GM21528 (cell line): ENCODE data around the gene SUN5.

Source experiments
- ATAC-seq: cut with Tn5 transposase; IDR thresholded peaks from one replicate; pipeline ENCODE4 v1.9.1; 2021; ENCODE audit warnings: mild to moderate bottlenecking, moderate library complexity; ENCODE audit not compliant: unreplicated experiment, low FRiP score

Gene SUN5

GRCh38 chr20:33027769-33028751, 23.8 kb upstream of the SUN5 start:
- no peak for ATAC-seq

GRCh38 chr20:33026779-33027759, 22.8 kb upstream of the SUN5 start:
- no peak for ATAC-seq

GRCh38 chr20:33026072-33026778, 22.0 kb upstream of the SUN5 start:
- ATAC-seq = no peak

GRCh38 chr20:33025318-33025876, 21.2 kb upstream of the SUN5 start:
- ATAC-seq = no peak

GRCh38 chr20:33024609-33025317, 20.5 kb upstream of the SUN5 start:
- no peak for ATAC-seq

GRCh38 chr20:33024243-33024560, 20.0 kb upstream of the SUN5 start:
- no peak for ATAC-seq

- no peak for ATAC-seq
These were observed 19.4 kb upstream of the SUN5 start for GRCh38 chr20:33023439-33024242.

GRCh38 chr20:33022694-33023438, 18.6 kb upstream of the SUN5 start:
- no peak for ATAC-seq

- ATAC-seq = no peak
These were observed 18.1 kb upstream of the SUN5 start for GRCh38 chr20:33022289-33022688.

GRCh38 chr20:33021879-33022278, 17.6 kb upstream of the SUN5 start:
- ATAC-seq = no peak

- no peak for ATAC-seq
These were observed 16.3 kb upstream of the SUN5 start for GRCh38 chr20:33020278-33021161.

GRCh38 chr20:33019465-33020277, 15.4 kb upstream of the SUN5 start:
- no peak for ATAC-seq

- ATAC-seq = no peak
These were observed 14.1 kb upstream of the SUN5 start for GRCh38 chr20:33018169-33018931.

GRCh38 chr20:33017542-33017941, 13.3 kb upstream of the SUN5 start:
- no peak for ATAC-seq

- no peak for ATAC-seq
These were observed 12.4 kb upstream of the SUN5 start for GRCh38 chr20:33016581-33017109.
